SW 1271 (cell line): ENCODE results near the gene EMILIN2.
"Not testable (repeated sequence)": the region's sequence is repeated elsewhere in the genome, so short reads cannot be mapped to it uniquely, and the experiment has no call there.

ENCODE experiments used
- DNase-seq, 2 experiments: peaks; one replicate each; lab custom pipeline; 2025; lab: John Stamatoyannopoulos, UW

Gene EMILIN2

DNA sequence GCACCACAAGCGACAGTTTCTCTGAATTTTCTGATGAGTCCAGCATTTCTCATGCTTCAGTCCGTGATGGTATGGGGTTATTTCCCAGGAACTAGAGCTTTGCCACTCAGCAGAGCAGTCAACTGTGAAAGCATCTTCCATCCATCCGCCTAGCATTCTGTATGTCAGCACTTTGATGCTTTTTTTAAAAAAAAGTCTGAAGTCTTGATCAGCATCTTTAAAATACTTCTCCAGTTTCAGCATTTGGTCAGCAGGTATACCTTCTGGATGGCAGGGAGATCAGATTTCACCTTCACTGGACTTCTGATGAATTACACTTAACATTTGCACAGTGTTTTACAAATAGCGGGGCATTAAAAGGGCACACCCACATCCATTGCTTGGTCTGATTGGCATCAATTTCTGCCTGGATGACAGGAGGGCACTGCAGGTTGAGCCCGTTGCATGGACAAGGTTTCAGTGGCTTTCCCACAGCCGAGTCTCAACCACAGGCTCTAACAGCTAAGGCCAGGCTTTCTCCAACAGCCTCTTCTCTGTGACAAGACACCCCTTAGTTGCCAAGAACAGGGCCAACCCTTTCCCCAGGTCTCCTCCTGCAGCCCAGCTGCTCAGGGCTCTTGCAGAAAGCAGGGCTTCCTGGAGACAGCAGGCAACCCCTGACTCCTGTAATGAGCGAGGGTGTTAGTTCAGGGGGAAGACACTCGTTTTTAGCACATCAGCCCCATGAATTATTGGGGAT lies 54.0 kb downstream of the EMILIN2 start:
- no peak for DNase-seq

DNA sequence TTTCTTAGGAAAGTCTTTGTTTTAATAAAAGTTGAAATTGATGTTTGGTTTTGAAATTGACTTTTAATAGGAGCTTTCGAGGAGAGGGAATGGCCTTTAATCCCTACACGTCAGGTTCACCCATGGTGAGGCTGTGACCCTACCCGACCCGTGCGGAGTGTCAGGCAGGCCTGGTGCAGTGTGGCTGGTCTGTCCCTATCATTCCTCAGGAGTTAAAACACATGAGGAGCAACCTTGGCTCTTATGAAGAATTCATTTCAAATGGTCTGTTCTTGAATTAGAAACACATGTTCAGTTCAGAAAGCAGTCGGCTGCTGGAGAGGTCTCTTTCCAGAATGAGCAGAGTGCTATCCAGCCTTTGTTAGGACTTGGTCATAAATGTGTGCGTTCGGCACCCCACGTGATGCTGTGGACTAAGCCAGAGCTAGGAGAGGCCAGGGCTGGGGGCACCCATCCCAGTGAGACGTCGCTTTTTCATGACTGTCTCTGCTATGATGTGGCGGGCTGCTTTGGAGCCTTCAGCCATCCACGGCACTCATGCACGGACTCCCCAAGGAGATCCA lies 54.7 kb downstream of the EMILIN2 start:
- no peak for DNase-seq

- DNase-seq, result no peak
Measured at GRCh38 chr18:2902327-2902726, 55.5 kb downstream of the EMILIN2 start.

- DNase-seq, result no peak
Measured at GRCh38 chr18:2903006-2903405, 56.2 kb downstream of the EMILIN2 start.

GRCh38 chr18:2905854-2906703 lies 59.3 kb downstream of the EMILIN2 start:
- no peak for DNase-seq

DNA sequence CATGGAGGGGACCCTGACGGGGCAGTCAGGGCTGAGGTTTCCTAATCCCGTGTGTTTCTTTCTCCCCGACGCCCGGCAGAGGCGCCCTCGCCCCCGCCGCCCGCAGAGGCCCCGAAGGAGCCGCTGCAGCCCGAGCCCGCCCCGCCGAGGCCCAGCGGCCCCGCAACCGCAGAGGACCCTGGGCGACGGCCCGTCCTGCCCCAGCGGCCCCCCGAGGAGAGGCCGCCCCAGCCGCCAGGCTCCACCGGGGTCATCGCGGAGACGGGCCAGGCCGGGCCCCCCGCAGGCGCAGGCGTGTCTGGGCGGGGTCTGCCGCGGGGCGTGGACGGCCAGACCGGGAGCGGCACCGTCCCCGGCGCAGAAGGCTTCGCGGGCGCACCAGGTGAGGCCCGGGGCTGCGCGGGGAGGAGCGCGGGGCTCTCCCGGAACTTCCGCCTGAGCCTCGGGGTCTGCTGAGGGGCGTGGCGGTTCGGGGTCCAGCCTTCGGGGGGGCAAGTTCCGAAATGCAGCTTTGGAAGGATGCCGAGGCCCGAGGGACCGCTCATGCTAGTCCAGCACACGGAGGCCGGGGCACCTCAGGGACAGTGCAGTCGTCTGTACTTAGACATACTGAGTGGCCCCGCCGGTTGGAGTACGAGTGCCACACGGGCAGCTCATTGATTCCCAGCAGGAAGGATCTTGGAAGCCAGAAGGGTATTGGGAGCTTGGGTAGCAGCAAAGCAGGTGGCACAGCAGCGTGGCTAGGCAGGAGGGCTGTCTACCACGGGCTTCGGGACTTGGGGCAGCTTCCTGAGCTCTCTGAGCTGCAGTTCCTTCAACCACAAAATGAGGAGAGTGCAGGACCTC lies 60.1 kb downstream of the EMILIN2 start:
- DNase-seq, result no peak

DNA sequence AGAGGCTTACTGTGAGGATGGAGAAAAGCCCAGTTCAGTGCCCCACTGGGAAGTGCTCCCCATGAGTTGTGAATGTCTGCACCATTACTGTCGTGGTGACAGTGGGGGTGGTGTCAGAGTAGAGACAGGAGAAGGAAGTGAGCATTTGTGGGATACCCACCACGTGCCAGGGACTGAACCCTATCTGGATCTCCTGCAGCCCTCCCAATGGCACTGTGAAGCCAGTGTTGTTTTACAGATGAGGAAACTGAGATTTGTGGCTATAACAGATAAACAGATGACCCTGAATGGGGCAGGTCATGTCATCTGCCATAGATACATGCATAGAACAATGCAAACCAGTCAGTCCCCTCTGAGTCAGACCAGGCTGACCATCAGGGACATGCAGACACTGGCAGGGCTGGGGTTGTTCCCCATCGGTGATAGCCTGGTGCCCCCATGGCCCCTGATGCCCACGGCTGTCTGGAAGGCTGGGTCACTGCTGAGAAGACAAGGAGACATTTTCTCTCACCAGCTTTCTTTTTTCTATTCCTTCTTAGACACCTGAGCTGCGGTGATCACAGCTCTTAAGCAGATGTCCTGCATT lies 60.8 kb downstream of the EMILIN2 start:
- DNase-seq, result no peak

DNA sequence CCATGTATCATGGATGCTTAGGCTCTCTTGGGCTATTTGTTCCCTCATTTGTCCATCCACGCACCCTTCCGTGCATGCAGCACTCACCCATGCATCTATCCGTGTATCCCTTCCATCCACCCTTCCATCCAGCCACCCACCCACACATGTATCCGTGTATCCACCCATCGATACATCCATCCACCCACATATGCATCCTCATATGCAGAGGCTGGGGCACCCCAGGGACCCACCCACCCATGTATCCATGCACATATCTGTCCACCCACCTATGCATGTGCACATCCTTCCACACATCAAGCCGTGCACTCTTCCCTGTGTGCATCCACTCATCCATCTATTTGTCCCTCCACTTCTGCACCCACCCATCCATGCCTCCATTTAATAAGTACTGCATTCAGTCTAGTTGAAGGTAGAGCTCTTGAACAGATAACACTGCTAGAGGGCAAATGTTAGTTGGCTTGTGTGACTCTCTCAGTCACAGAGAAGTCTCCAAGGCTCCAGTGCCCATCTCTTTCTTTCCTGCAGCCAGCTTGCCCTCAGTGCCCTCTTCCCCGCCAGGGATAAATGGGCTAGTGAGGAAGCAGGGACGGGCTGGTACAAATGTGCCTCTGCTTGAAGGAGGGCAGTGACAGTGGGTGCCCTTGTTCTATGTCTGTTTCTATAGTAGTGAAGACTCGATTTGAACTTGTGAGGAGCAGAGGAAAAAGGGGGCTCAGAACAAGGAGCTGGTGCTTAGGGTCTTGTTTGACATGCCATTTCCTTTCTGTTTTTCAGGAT lies 61.5 kb downstream of the EMILIN2 start:
- DNase-seq, result no peak

DNA sequence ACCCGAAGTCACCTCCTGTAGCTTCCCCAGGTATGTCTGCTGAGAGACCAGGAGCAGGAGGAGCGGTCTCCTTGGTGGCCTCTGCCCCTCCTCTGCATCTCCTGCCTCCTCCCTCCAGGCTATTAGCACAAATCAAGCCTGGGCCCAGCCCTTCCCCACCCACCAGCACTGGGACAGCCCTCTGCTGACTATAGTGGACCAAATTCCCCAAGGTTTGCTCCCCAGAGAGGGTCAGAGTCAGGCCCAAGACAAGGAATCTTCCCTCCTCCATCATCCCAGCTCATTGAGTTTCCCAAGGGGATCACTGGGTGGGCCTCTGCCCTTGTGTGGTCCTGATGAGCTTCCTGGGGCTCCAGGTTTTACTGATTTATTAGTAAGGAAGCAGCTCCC lies 62.1 kb downstream of the EMILIN2 start:
- no peak for DNase-seq

DNA sequence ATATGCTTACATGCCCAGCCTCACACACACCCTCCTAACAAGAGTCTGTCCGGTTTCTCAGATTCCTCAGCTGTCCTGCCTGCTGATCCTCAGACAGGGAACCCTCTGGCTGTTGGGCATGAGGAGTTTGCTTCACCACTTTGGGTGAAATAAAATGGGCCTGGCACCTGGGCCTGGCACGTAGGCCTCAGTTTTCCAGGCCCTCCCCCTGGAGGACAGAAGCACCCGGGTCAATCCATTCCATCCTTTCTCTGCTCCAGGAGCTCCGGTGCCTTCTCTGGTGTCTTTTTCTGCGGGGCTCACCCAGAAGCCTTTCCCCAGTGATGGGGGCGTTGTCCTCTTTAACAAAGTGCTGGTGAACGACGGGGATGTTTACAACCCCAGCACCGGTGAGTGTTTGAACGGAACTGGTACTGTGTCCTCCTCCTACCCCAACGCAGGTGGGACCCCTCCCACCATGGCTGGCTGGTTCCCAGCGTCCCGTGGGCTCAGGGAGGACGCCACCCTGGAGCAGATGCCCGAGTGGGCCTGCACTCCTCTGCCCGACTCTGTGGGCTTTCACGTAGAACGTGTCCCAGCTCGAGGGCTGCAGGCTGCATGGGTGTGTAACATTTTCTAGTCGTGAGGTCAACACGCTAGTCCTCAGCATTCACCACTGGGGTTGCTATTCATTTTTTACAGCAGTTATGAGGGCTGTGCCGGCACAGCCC lies 62.8 kb downstream of the EMILIN2 start:
- DNase-seq, result no peak

GRCh38 chr18:2910261-2910660 lies 63.5 kb downstream of the EMILIN2 start:
- DNase-seq, result no peak

DNA sequence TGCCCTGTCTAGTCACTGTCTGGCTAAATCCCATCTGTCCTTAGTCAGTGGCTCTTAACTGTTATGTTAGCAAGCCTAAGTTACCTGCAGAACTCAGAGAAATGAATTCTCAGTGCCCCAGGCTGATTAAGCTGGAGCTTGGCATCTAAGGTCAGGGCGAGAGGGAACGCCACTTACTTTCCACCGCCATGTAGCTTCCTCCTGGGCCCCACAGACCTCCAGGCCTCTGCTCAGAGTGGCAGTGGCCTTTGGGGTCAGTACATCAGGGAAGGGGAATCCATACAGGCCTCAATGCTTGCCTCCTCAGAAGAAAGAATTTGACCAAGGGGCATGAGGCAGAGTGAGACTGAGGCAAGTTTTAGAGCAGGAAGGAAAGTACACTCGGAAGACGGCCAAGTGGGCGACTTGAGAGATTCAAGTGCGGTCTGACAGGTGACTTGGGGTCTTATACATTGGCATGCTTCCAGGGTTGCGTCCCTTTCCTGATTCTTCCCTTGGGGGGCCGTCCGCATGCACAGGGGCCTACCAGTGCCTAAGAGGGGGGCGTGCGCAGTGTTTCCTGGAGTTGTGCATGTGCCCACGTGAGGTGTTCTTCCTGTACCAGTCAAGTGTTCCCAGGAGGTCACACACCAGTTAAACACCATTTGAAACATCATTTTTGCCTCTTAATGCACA lies 64.1 kb downstream of the EMILIN2 start:
- DNase-seq, result no peak

- no peak for DNase-seq
Measured at GRCh38 chr18:2911533-2911932, 64.7 kb downstream of the EMILIN2 start.

- no peak for DNase-seq
Measured at GRCh38 chr18:2912357-2913299, 65.8 kb downstream of the EMILIN2 start.

GRCh38 chr18:2913398-2914005 lies 66.7 kb downstream of the EMILIN2 start:
- DNase-seq, result no peak

DNA sequence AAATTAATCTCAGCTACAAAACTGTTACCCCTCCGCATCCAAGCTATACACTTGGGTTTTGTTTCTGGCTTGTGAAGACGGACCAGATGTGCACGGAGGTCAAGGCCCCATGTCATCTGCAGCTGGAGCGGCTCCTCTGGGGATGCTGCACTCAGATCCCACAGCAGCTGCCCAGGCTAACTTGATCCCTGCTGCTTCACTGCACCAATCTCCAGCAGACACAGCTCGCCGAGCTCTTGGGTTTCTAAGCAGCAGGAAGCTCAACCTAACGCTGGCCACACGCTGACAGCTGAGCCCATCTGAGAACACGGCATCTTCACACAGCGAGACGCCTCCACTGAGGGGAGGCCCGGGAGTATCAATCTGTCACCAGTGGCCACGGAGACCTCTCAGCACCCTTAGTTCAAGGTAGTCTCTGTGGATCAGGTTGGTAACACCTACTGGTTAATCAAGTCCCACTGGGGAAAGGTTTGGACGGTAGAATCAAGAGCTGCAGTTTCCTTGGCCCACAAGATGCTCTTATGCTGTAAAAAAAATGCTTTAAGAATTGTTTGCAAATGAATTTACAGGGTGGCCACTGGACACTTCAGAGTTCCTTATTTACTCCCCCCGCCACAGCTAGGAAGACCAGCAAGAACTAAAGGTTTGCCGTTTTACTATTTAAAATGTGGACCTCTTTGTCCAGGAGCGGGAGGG lies 67.5 kb downstream of the EMILIN2 start:
- no peak for DNase-seq

DNA sequence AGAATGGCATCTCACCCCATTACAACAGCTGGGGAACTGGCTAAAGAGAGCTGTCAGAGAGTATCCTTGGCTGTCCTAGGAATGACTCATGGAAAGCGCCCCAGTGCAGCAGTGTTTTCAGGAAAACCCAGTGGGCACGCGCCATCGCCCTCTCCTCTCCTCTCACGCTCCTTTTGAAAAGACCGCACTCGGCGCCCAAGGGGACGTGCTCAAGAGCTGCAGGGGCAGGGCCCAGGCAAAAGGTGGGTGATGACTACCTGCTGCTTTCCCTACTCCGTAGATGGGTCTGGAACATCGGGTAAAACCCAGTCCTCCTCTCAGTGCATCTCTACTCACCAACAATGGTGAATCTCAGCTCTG lies 68.1 kb downstream of the EMILIN2 start:
- no peak for DNase-seq

DNA sequence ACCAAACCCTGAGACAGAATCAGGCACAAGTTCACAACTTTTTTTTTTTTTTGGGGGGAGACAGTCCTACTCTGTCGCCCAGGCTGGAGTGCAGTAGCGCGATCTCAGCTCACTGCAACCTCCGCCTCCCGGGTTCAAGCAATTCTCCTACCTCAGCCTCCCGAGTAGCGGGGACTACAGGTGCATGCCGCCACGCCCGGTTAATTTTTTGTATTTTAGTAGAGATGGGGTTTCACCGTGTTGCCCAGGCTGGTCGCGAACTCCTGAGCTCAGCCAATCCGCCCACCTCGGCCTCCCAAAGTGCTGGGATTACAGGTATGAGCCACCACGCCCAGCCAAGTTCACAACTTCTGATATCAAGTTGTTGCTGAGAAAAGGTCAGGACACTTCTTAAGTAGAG lies 68.7 kb downstream of the EMILIN2 start:
- not testable (repeated sequence) for DNase-seq
